Esophagus muscularis mucosa (tissue), 4 donors: ENCODE results near the gene MYBPC2. TPM values are rescaled to one million over a fixed set of nuclear protein-coding genes. Genes with fewer than 3 reads are reported as not detected.

Source experiments
- DNase-seq: peaks from one replicate; pipeline ENCODE4 v3.0.0-alpha.2; 2017; ENCODE audit errors: extremely low spot score
- H3K27ac ChIP-seq, 4 donors: fragments of 200-600 bp; sonication (generic); replicated peaks in 1 of 4; 1 replicate in 3 of 4; 2 replicates in 1 of 4; pipeline ENCODE4 v1.5.1; 2016 to 2019; ENCODE audit warnings: mild to moderate bottlenecking in 1 of 4
- H3K27me3 ChIP-seq, 4 donors: fragments of 200-600 bp; sonication (generic); one replicate each; pipeline versions ENCODE4 v1.5.1 to v1.6.0; 2016 to 2019
- H3K36me3 ChIP-seq, 4 donors: fragments of 200-600 bp; sonication (generic); one replicate each; pipeline ENCODE4 v1.5.1; 2016 to 2019
- H3K4me1 ChIP-seq, 4 donors: fragments of 200-600 bp; sonication (generic); one replicate each; pipeline ENCODE4 v1.5.1; 2016 to 2019
- H3K4me3 ChIP-seq, 4 donors: fragments of 200-600 bp; sonication (generic); 1 replicate in 2 of 4; 2 replicates in 2 of 4; pipeline ENCODE4 v1.5.1; 2016 to 2019; ENCODE audit warnings: mild to moderate bottlenecking in 4 of 4, moderate library complexity in 1 of 4
- H3K9me3 ChIP-seq, 4 donors: fragments of 200-600 bp; sonication (generic); 1 replicate in 3 of 4; 2 replicates in 1 of 4; pipeline ENCODE4 v1.5.1; 2016 to 2019
- CTCF ChIP-seq, 3 experiments: fragments of 200-600 bp in 2 of 3; fragments of 450-650 bp in 1 of 3; sonication (generic) in 2 of 3; IDR thresholded peaks; one replicate each; pipeline ENCODE4 v1.5.1; 2017 to 2019; ENCODE audit warnings: antibody characterized with exemption in 3 of 3, mild to moderate bottlenecking in 2 of 3, moderate library complexity in 1 of 3
- EP300 ChIP-seq: sonication (generic); formaldehyde crosslinking; IDR thresholded peaks from one replicate; pipeline ENCODE4 v1.6.1; 2017; ENCODE audit warnings: antibody characterized with exemption
- POLR2A ChIP-seq: fragments of 450-650 bp; IDR thresholded peaks from one replicate; pipeline ENCODE4 v1.6.1; 2017; ENCODE audit warnings: antibody characterized with exemption, moderate library complexity, mild to moderate bottlenecking, low read depth
- POLR2AphosphoS5 ChIP-seq, 2 donors: sonication (generic); formaldehyde crosslinking; IDR thresholded peaks; one replicate each; pipeline ENCODE4 v1.6.1; 2017; ENCODE audit warnings: antibody characterized with exemption in 2 of 2
- WGBS: methylation state at CpG from one replicate; pipeline ENCODE4 v1.1.5; 2018; 5-methylcytosine and 5-hydroxymethylcytosine counted together
- intact Hi-C: fragments of 100-400 bp; cut with DNase I; formaldehyde crosslinking; loops from one replicate; pipeline ENCODE4 v1.15.1; 2023
- total RNA-seq, 4 donors: library from RNA; depleted of rRNA; stranded (reverse); fragments of >200 nt; gene quantifications; one replicate each; pipeline versions ENCODE4 v1.1.0 to v1.2.1, GENCODE V29; 2016

Gene MYBPC2
- total RNA-seq, 4 donors from 2014 or later: not detected

- Histone ChIP-seq H3K36me3 (peaks cover 0 to 11% (median 5%) of the 10 kb centered on the region in 4 donors), H3K27ac (no peak overlapping the region), H3K9me3 (no peaks in the 10 kb centered on the region), H3K27me3 (peaks cover 0 to 63% (median 36%) of the 10 kb centered on the region in 4 donors), H3K4me3 (no peak overlapping the region), H3K4me1 (peaks cover 4 to 22% (median 13%) of the 10 kb centered on the region in 4 donors)
- WGBS: 76% methylated on average over 23 of the region's 42 CpGs
- intact Hi-C loops: no loop called here
- TF ChIP-seq POLR2AphosphoS5 (IDR thresholded peaks at IDR 0.05) (no peak), POLR2A (no peak), CTCF (IDR thresholded peaks at IDR 0.05) (no peak), EP300 (no peak)
- no peak for DNase-seq
Measured at GRCh38 chr19:50417111-50418081, 15.3 kb upstream of the MYBPC2 start.

GRCh38 chr19:50418176-50419021 is 14.3 kb upstream of the MYBPC2 start, which contains the start of gene SPIB:
SPIB (plus strand) TSS chr19:50418938; CDS start chr19:50418963, 25 bp downstream.
- H3K27me3 ChIP-seq: peaks cover 0 to 72% (median 38%) of the 10 kb centered on the region in 4 donors
- WGBS: 19% methylated on average over 19 of the region's 34 CpGs
- H3K36me3 ChIP-seq: peaks cover 0 to 9% (median 3%) of the 10 kb centered on the region in 4 donors
- H3K9me3 ChIP-seq: no peaks in the 10 kb centered on the region
- no peak for DNase-seq
- peaks cover 4 to 22% (median 13%) of the 10 kb centered on the region in 4 donors for H3K4me1 ChIP-seq
- no peak within 1 kb of the TSS for H3K4me3 ChIP-seq
- no peak for TF ChIP-seq POLR2AphosphoS5 (IDR thresholded peaks at IDR 0.05)
- no peak for TF ChIP-seq EP300
- TF ChIP-seq CTCF (IDR thresholded peaks at IDR 0.05): no peak
- no peak for TF ChIP-seq POLR2A
- no peak within 1 kb of the TSS for H3K27ac ChIP-seq
- intact Hi-C loops: no loop called here

- Histone ChIP-seq H3K27me3 (peaks cover 0 to 79% (median 38%) of the 10 kb centered on the region in 4 donors), H3K27ac (no peak overlapping the region), H3K36me3 (peaks cover 0 to 2% (median 0%) of the 10 kb centered on the region in 4 donors), H3K4me1 (peaks cover 4 to 22% (median 13%) of the 10 kb centered on the region in 4 donors), H3K9me3 (no peaks in the 10 kb centered on the region), H3K4me3 (no peak overlapping the region)
- DNase-seq: no peak
- TF ChIP-seq EP300: no peak
- no peak for TF ChIP-seq CTCF (IDR thresholded peaks at IDR 0.05)
- no peak for TF ChIP-seq POLR2A
- no peak for TF ChIP-seq POLR2AphosphoS5 (IDR thresholded peaks at IDR 0.05)
- intact Hi-C loops: no loop called here
- 21% methylated on average over 14 of the region's 14 CpGs for WGBS
Measured at GRCh38 chr19:50419022-50419579, 13.6 kb upstream of the MYBPC2 start.

GRCh38 chr19:50419580-50420035 is 13.1 kb upstream of the MYBPC2 start:
- 22% methylated on average over 7 of the region's 8 CpGs for WGBS
- Histone ChIP-seq H3K4me3 (no peak overlapping the region), H3K36me3 (no peaks in the 10 kb centered on the region), H3K9me3 (no peaks in the 10 kb centered on the region), H3K4me1 (peaks cover 4 to 19% (median 12%) of the 10 kb centered on the region in 4 donors), H3K27me3 (peaks cover 0 to 82% (median 38%) of the 10 kb centered on the region in 4 donors), H3K27ac (no peak overlapping the region)
- TF ChIP-seq EP300: no peak
- no peak for TF ChIP-seq POLR2A
- TF ChIP-seq POLR2AphosphoS5 (IDR thresholded peaks at IDR 0.05): no peak
- intact Hi-C loops: no loop called here
- DNase-seq: no peak
